Astrocyte (in vitro differentiated cells and primary cell): ENCODE data around the gene MAP3K4. TPM values are rescaled to one million over a fixed set of nuclear protein-coding genes. Genes with fewer than 3 reads are reported as not detected.

Experiments
- DNase-seq: peaks from one replicate; pipeline ENCODE4 v3.0.0-alpha.2; 2010; ENCODE audit warnings: low read depth
- FAIRE-seq: peaks from 2 replicates; lab custom pipeline; 2011; peaks lifted over from hg19 to GRCh38; lab: Jason Lieb, UNC
- H2AFZ ChIP-seq: 2 replicates; pipeline ENCODE4 v1.6.0; 2012; ENCODE audit warnings: low read depth, low read length, inconsistent platforms
- H3K27ac ChIP-seq: 2 replicates; pipeline ENCODE4 v1.5.1; 2011; ENCODE audit warnings: low read depth, low read length, inconsistent platforms
- H3K27me3 ChIP-seq: 2 replicates; pipeline ENCODE4 v1.6.0; 2011; ENCODE audit warnings: low read length, inconsistent platforms; ENCODE audit not compliant: insufficient read depth
- H3K36me3 ChIP-seq: 2 replicates; pipeline ENCODE4 v1.5.1; 2011; ENCODE audit warnings: low read length, inconsistent platforms; ENCODE audit not compliant: insufficient read depth
- H3K4me1 ChIP-seq: 2 replicates; pipeline ENCODE4 v1.5.1; 2011; ENCODE audit warnings: low read length, inconsistent platforms; ENCODE audit not compliant: insufficient read depth
- H3K4me2 ChIP-seq: 2 replicates; pipeline ENCODE4 v1.6.0; 2012; ENCODE audit warnings: low read length, inconsistent platforms
- H3K4me3 ChIP-seq: 2 replicates; pipeline ENCODE4 v1.5.1; 2011; ENCODE audit warnings: low read depth, mild to moderate bottlenecking, low read length, inconsistent platforms; ENCODE audit not compliant: insufficient read depth
- H3K79me2 ChIP-seq: 2 replicates; pipeline ENCODE4 v1.6.0; 2012; ENCODE audit warnings: mild to moderate bottlenecking, low read length, inconsistent platforms; ENCODE audit not compliant: insufficient read depth
- H3K9ac ChIP-seq: 2 replicates; pipeline ENCODE4 v1.6.0; 2012; ENCODE audit warnings: mild to moderate bottlenecking, low read length, inconsistent platforms
- H3K9me3 ChIP-seq: 2 replicates; pipeline ENCODE4 v1.5.1; 2012; ENCODE audit warnings: low read depth, mild to moderate bottlenecking, low read length, inconsistent platforms; ENCODE audit not compliant: insufficient read depth
- H4K20me1 ChIP-seq: 2 replicates; pipeline ENCODE4 v1.6.0; 2012; ENCODE audit warnings: low read length, inconsistent platforms; ENCODE audit not compliant: insufficient read depth
- H3K27ac Mint-ChIP-seq: one replicate; pipeline ENCODE4 v1.8.0; 2021; ENCODE audit warnings: mild to moderate bottlenecking, mixed read lengths; ENCODE audit not compliant: unreplicated experiment
- H3K27me3 Mint-ChIP-seq: one replicate; pipeline ENCODE4 v1.8.0; 2021; ENCODE audit warnings: low read depth, mixed read lengths; ENCODE audit not compliant: unreplicated experiment
- H3K36me3 Mint-ChIP-seq: one replicate; pipeline ENCODE4 v1.8.0; 2021; ENCODE audit warnings: low read depth, mixed read lengths; ENCODE audit not compliant: unreplicated experiment
- H3K4me1 Mint-ChIP-seq: one replicate; pipeline ENCODE4 v1.8.0; 2021; ENCODE audit warnings: low read depth, mixed read lengths; ENCODE audit not compliant: unreplicated experiment
- H3K4me3 Mint-ChIP-seq: one replicate; pipeline ENCODE4 v1.8.0; 2021; ENCODE audit warnings: mild to moderate bottlenecking, moderate library complexity, mixed read lengths; ENCODE audit not compliant: unreplicated experiment
- H3K9me3 Mint-ChIP-seq: one replicate; pipeline ENCODE4 v1.8.0; 2021; ENCODE audit warnings: mild to moderate bottlenecking, mixed read lengths; ENCODE audit not compliant: unreplicated experiment
- CTCF ChIP-seq: IDR thresholded peaks from 2 replicates; pipeline ENCODE4 v1.5.1; 2011; ENCODE audit warnings: low read depth, mild to moderate bottlenecking, inconsistent platforms, low read length, moderate library complexity; ENCODE audit not compliant: insufficient read depth
- EZH2 ChIP-seq: IDR thresholded peaks from 2 replicates; pipeline ENCODE4 v1.6.1; 2012; ENCODE audit warnings: mild to moderate bottlenecking, low read length, inconsistent platforms; ENCODE audit not compliant: insufficient read depth
- total RNA-seq: library from RNA; stranded (reverse); gene quantifications from 2 replicates; pipeline ENCODE4 v1.2.1, GENCODE V29; 2021

MAP3K4 gene
- total RNA-seq, 1 donor from 2014 or later = 22.1 TPM

- no peak for DNase-seq
- Histone ChIP-seq H3K4me3 (no peak overlapping the region), H3K27me3 (no peaks in the 10 kb centered on the region), H2AFZ (no peak overlapping the region), H3K4me2 (no peak overlapping the region), H3K9me3 (no peaks in the 10 kb centered on the region), H3K9ac (peak overlapping the region; percentile 8), H3K27ac (peak overlapping the region; percentile 27), H4K20me1 (no peaks in the 10 kb centered on the region), H3K79me2 (no peaks in the 10 kb centered on the region), H3K36me3 (no peaks in the 10 kb centered on the region), H3K4me1 (peaks cover 7% of the 10 kb centered on the region)
- H3K36me3 Mint-ChIP-seq = no peaks in the 10 kb centered on the region
- no peak overlapping the region for H3K4me3 Mint-ChIP-seq
- H3K27me3 Mint-ChIP-seq = no peaks in the 10 kb centered on the region
- H3K9me3 Mint-ChIP-seq = no peaks in the 10 kb centered on the region
- peaks cover 7% of the 10 kb centered on the region for H3K4me1 Mint-ChIP-seq
- FAIRE-seq = no peak
- H3K27ac Mint-ChIP-seq = peak overlapping the region; percentile 35
- no peak for TF ChIP-seq EZH2
- no peak for TF ChIP-seq CTCF
Observed at GRCh38 chr6:160951187-160952030, 40.2 kb upstream of the MAP3K4 start.

- H3K4me1 ChIP-seq = peaks cover 7% of the 10 kb centered on the region
- no peak overlapping the region for H3K4me3 ChIP-seq
- Mint-ChIP-seq H3K36me3 (no peaks in the 10 kb centered on the region), H3K27ac (no peak overlapping the region), H3K4me1 (peaks cover 7% of the 10 kb centered on the region), H3K4me3 (no peak overlapping the region), H3K27me3 (no peaks in the 10 kb centered on the region), H3K9me3 (no peaks in the 10 kb centered on the region)
- no peaks in the 10 kb centered on the region for H3K27me3 ChIP-seq
- H3K4me2 ChIP-seq = no peak overlapping the region
- no peak overlapping the region for H3K9ac ChIP-seq
- H3K36me3 ChIP-seq = no peaks in the 10 kb centered on the region
- DNase-seq (no peak), FAIRE-seq (no peak)
- no peaks in the 10 kb centered on the region for H3K9me3 ChIP-seq
- H4K20me1 ChIP-seq = no peaks in the 10 kb centered on the region
- no peak for TF ChIP-seq CTCF
- TF ChIP-seq EZH2 = no peak
- no peak overlapping the region for H3K27ac ChIP-seq
- no peaks in the 10 kb centered on the region for H3K79me2 ChIP-seq
- H2AFZ ChIP-seq = no peak overlapping the region
Observed at GRCh38 chr6:160952633-160953281, 38.8 kb upstream of the MAP3K4 start.
